Epithelial cell of proximal tubule (primary cell): ENCODE results near the gene GPR26. TPM values are rescaled to one million over a fixed set of nuclear protein-coding genes. Genes with fewer than 3 reads are reported as not detected.

ENCODE experiments used
- DNase-seq: peaks from one replicate; pipeline ENCODE4 v3.0.0-alpha.2; 2011; ENCODE audit warnings: low read depth
- H3K4me3 ChIP-seq: 2 replicates; pipeline ENCODE4 v1.5.1; 2011; ENCODE audit warnings: low read depth, mild to moderate bottlenecking, low read length
- CTCF ChIP-seq: conservative IDR thresholded peaks from 2 replicates; pipeline ENCODE4 v1.5.1; 2012; ENCODE audit warnings: low read depth, mild to moderate bottlenecking, low read length
- total RNA-seq: library from RNA; depleted of rRNA; stranded (reverse); fragments of >200 nt; gene quantifications from 2 replicates; pipeline ENCODE4 v1.2.3, GENCODE V29; 2015

Gene GPR26
- total RNA-seq, 1 donor from 2014 or later, result not detected

- TF ChIP-seq CTCF, result no peak
- H3K4me3 ChIP-seq, result no peak overlapping the region
- no peak for DNase-seq
Measured at GRCh38 chr10:123663522-123663921, 2.6 kb upstream of the GPR26 start.

GRCh38 chr10:123665491-123666286 is 466 bp upstream of the GPR26 start:
- no peak for DNase-seq
- no peak for TF ChIP-seq CTCF
- H3K4me3 ChIP-seq, result no peak overlapping the region

- no peak for DNase-seq
- no peak for TF ChIP-seq CTCF
Measured at GRCh38 chr10:123669886-123670285, 3.7 kb downstream of the GPR26 start.

GRCh38 chr10:123673198-123673597 is 7.0 kb downstream of the GPR26 start:
- TF ChIP-seq CTCF, result no peak
- no peak overlapping the region for H3K4me3 ChIP-seq
- no peak for DNase-seq

More at GRCh38 chr10:123669886-123670285, 3.7 kb downstream of the GPR26 start:
- H3K4me3 ChIP-seq, result no peak overlapping the region

- H3K4me3 ChIP-seq, result no peak overlapping the region
- TF ChIP-seq CTCF, result no peak
- no peak for DNase-seq
Measured at GRCh38 chr10:123674741-123675140, 8.6 kb downstream of the GPR26 start.

GRCh38 chr10:123675811-123676210 is 9.7 kb downstream of the GPR26 start:
- no peak for TF ChIP-seq CTCF
- no peak for DNase-seq
- H3K4me3 ChIP-seq, result no peak overlapping the region

- no peak for TF ChIP-seq CTCF
- no peak for DNase-seq
- no peak overlapping the region for H3K4me3 ChIP-seq
Measured at GRCh38 chr10:123677556-123677955, 11.4 kb downstream of the GPR26 start.
